ENCODE measurements around the gene HEG1.

HEG1 gene

GRCh38 chr3:124951511-124952281 lies 104.1 kb downstream of the HEG1 start:
- no peak for DNase-seq (ENCODE audit: low read depth)

- no peak for DNase-seq (ENCODE audit: low read depth)
These were observed 105.8 kb downstream of the HEG1 start for GRCh38 chr3:124950026-124950425.

GRCh38 chr3:124942613-124943012 lies 113.2 kb downstream of the HEG1 start:
- no peak for DNase-seq (ENCODE audit: low read depth)

GRCh38 chr3:124941771-124942170 lies 114.0 kb downstream of the HEG1 start:
- no peak for DNase-seq (ENCODE audit: low read depth)

- DNase-seq (ENCODE audit: low read depth): no peak
These were observed 116.1 kb downstream of the HEG1 start for GRCh38 chr3:124939661-124940060.

GRCh38 chr3:124938896-124939295 lies 116.9 kb downstream of the HEG1 start:
- no peak for DNase-seq (ENCODE audit: low read depth)

- no peak for DNase-seq (ENCODE audit: low read depth)
These were observed 118.7 kb downstream of the HEG1 start for GRCh38 chr3:124937049-124937448.

- no peak for DNase-seq (ENCODE audit: low read depth)
These were observed 119.8 kb downstream of the HEG1 start for GRCh38 chr3:124935794-124936542.

- DNase-seq (ENCODE audit: low read depth): no peak
These were observed 120.5 kb downstream of the HEG1 start for GRCh38 chr3:124935264-124935663.

- DNase-seq (ENCODE audit: low read depth): no peak
These were observed 121.2 kb downstream of the HEG1 start, which contains the start of gene MUC13 for GRCh38 chr3:124934577-124934976. TSS of gene MUC13 (minus strand) at chr3:124934751. CDS start at chr3:124934712, 39 bp downstream.

- no peak for DNase-seq (ENCODE audit: low read depth)
These were observed 127.2 kb downstream of the HEG1 start for GRCh38 chr3:124928333-124929202.

- DNase-seq (ENCODE audit: low read depth): no peak
These were observed 128.2 kb downstream of the HEG1 start for GRCh38 chr3:124927574-124928045.

GRCh38 chr3:124926426-124927101 lies 129.2 kb downstream of the HEG1 start:
- no peak for DNase-seq (ENCODE audit: low read depth)

GRCh38 chr3:124924741-124925140 lies 131.1 kb downstream of the HEG1 start:
- no peak for DNase-seq (ENCODE audit: low read depth)

- DNase-seq (ENCODE audit: low read depth): no peak
These were observed 132.0 kb downstream of the HEG1 start for GRCh38 chr3:124923833-124924232.

- no peak for DNase-seq (ENCODE audit: low read depth)
These were observed 135.1 kb downstream of the HEG1 start for GRCh38 chr3:124920718-124921117.

GRCh38 chr3:124919756-124920155 lies 136.0 kb downstream of the HEG1 start:
- peak; percentile 46 for DNase-seq (ENCODE audit: low read depth)

GRCh38 chr3:124918524-124918923 lies 137.3 kb downstream of the HEG1 start:
- DNase-seq (ENCODE audit: low read depth): no peak

- no peak for DNase-seq (ENCODE audit: low read depth)
These were observed 138.9 kb downstream of the HEG1 start for GRCh38 chr3:124916837-124917409.

Measured in GM04503 (cell line).